Activated naive CD8-positive, alpha-beta T cell treated with anti-CD3 and anti-CD28 coated beads, Interleukin-2, amount 50 U/mL, for 24 hours (primary cell): ENCODE data around the gene DNAH14.
"Not testable (repeated sequence)": the region's sequence is repeated elsewhere in the genome, so short reads cannot be mapped to it uniquely, and the experiment has no call there.

Experiments used
- ATAC-seq: fragments of 150-1000 bp; cut with Tn5 transposase; one replicate; pipeline ENCODE4 v1.10.0; 2021
- DNase-seq: peaks from one replicate; pipeline ENCODE4 v3.0.0; 2021
- H3K27ac Mint-ChIP-seq: one replicate; pipeline ENCODE4 v1.8.0; 2021; ENCODE audit warnings: mild to moderate bottlenecking, mixed read lengths
- H3K27me3 Mint-ChIP-seq: one replicate; pipeline ENCODE4 v1.8.0; 2021; ENCODE audit warnings: mixed read lengths
- H3K36me3 Mint-ChIP-seq: one replicate; pipeline ENCODE4 v1.8.0; 2021; ENCODE audit warnings: low read depth, mixed read lengths
- H3K4me1 Mint-ChIP-seq: one replicate; pipeline ENCODE4 v1.8.0; 2021; ENCODE audit warnings: mixed read lengths
- H3K4me3 Mint-ChIP-seq: one replicate; pipeline ENCODE4 v1.8.0; 2021; ENCODE audit warnings: mild to moderate bottlenecking, moderate library complexity, mixed read lengths
- H3K9me3 Mint-ChIP-seq: one replicate; pipeline ENCODE4 v1.8.0; 2021; ENCODE audit warnings: mixed read lengths

DNAH14 gene

GRCh38 chr1:225360119-225360518 is 430.6 kb downstream of the DNAH14 start:
- no peak for ATAC-seq

GRCh38 chr1:225361176-225361575 is 431.7 kb downstream of the DNAH14 start:
- H3K4me3 Mint-ChIP-seq = no peak overlapping the region
- peaks cover 4% of the 10 kb centered on the region for H3K27me3 Mint-ChIP-seq
- H3K27ac Mint-ChIP-seq = no peak overlapping the region
- no peaks in the 10 kb centered on the region for H3K36me3 Mint-ChIP-seq
- no peak for DNase-seq
- no peak for ATAC-seq
- H3K9me3 Mint-ChIP-seq = no peaks in the 10 kb centered on the region
- H3K4me1 Mint-ChIP-seq = no peaks in the 10 kb centered on the region

More at GRCh38 chr1:225360119-225360518, 430.6 kb downstream of the DNAH14 start:
- DNase-seq = no peak
- H3K27me3 Mint-ChIP-seq = peaks cover 7% of the 10 kb centered on the region
- no peaks in the 10 kb centered on the region for H3K36me3 Mint-ChIP-seq
- H3K27ac Mint-ChIP-seq = no peak overlapping the region
- no peaks in the 10 kb centered on the region for H3K9me3 Mint-ChIP-seq
- H3K4me3 Mint-ChIP-seq = no peak overlapping the region
- H3K4me1 Mint-ChIP-seq = no peaks in the 10 kb centered on the region

- Mint-ChIP-seq H3K27me3 (peaks cover 7% of the 10 kb centered on the region), H3K36me3 (no peaks in the 10 kb centered on the region), H3K4me3 (no peak overlapping the region), H3K9me3 (no peaks in the 10 kb centered on the region), H3K27ac (no peak overlapping the region), H3K4me1 (no peaks in the 10 kb centered on the region)
- DNase-seq (no peak), ATAC-seq (no peak)
Measured at GRCh38 chr1:225362805-225363204, 433.3 kb downstream of the DNAH14 start.

- no peak overlapping the region for H3K4me3 Mint-ChIP-seq
- no peaks in the 10 kb centered on the region for H3K4me1 Mint-ChIP-seq
- no peaks in the 10 kb centered on the region for H3K9me3 Mint-ChIP-seq
- DNase-seq = no peak
- no peak for ATAC-seq
- H3K27me3 Mint-ChIP-seq = peaks cover 3% of the 10 kb centered on the region
- H3K36me3 Mint-ChIP-seq = no peaks in the 10 kb centered on the region
- no peak overlapping the region for H3K27ac Mint-ChIP-seq
Measured at GRCh38 chr1:225364439-225364838, 435.0 kb downstream of the DNAH14 start.

GRCh38 chr1:225366018-225366417 is 436.5 kb downstream of the DNAH14 start:
- Mint-ChIP-seq H3K27me3 (peaks cover 3% of the 10 kb centered on the region), H3K4me1 (no peaks in the 10 kb centered on the region), H3K4me3 (no peak overlapping the region), H3K36me3 (no peaks in the 10 kb centered on the region), H3K9me3 (no peaks in the 10 kb centered on the region), H3K27ac (no peak overlapping the region)
- DNase-seq = no peak
- ATAC-seq = no peak

GRCh38 chr1:225366552-225366951 is 437.1 kb downstream of the DNAH14 start:
- Mint-ChIP-seq H3K27ac (no peak overlapping the region), H3K9me3 (no peaks in the 10 kb centered on the region)

GRCh38 chr1:225368036-225368552 is 438.6 kb downstream of the DNAH14 start:
- no peaks in the 10 kb centered on the region for H3K36me3 Mint-ChIP-seq
- peaks cover 3% of the 10 kb centered on the region for H3K27me3 Mint-ChIP-seq
- DNase-seq (no peak), ATAC-seq (no peak)
- H3K27ac Mint-ChIP-seq = no peak overlapping the region
- no peaks in the 10 kb centered on the region for H3K9me3 Mint-ChIP-seq
- no peak overlapping the region for H3K4me3 Mint-ChIP-seq
- H3K4me1 Mint-ChIP-seq = no peaks in the 10 kb centered on the region

More at GRCh38 chr1:225366552-225366951, 437.1 kb downstream of the DNAH14 start:
- Mint-ChIP-seq H3K36me3 (no peaks in the 10 kb centered on the region), H3K27me3 (peaks cover 3% of the 10 kb centered on the region), H3K4me1 (no peaks in the 10 kb centered on the region), H3K4me3 (no peak overlapping the region)
- no peak for ATAC-seq
- no peak for DNase-seq

- Mint-ChIP-seq H3K36me3 (no peaks in the 10 kb centered on the region), H3K4me1 (no peaks in the 10 kb centered on the region), H3K27me3 (peaks cover 1% of the 10 kb centered on the region), H3K9me3 (no peaks in the 10 kb centered on the region), H3K4me3 (no peak overlapping the region), H3K27ac (no peak overlapping the region)
- ATAC-seq = no peak
- no peak for DNase-seq
Measured at GRCh38 chr1:225371366-225372010, 442.0 kb downstream of the DNAH14 start.

GRCh38 chr1:225373155-225373554 is 443.7 kb downstream of the DNAH14 start:
- H3K27ac Mint-ChIP-seq = no peak overlapping the region
- no peak for ATAC-seq

GRCh38 chr1:225374996-225375395 is 445.5 kb downstream of the DNAH14 start:
- no peaks in the 10 kb centered on the region for H3K4me1 Mint-ChIP-seq
- ATAC-seq (no peak), DNase-seq (no peak)
- no peaks in the 10 kb centered on the region for H3K9me3 Mint-ChIP-seq
- H3K4me3 Mint-ChIP-seq = no peak overlapping the region
- H3K36me3 Mint-ChIP-seq = no peaks in the 10 kb centered on the region
- H3K27me3 Mint-ChIP-seq = no peaks in the 10 kb centered on the region
- H3K27ac Mint-ChIP-seq = no peak overlapping the region

More at GRCh38 chr1:225373155-225373554, 443.7 kb downstream of the DNAH14 start:
- no peaks in the 10 kb centered on the region for H3K36me3 Mint-ChIP-seq
- H3K4me1 Mint-ChIP-seq = no peaks in the 10 kb centered on the region
- no peaks in the 10 kb centered on the region for H3K27me3 Mint-ChIP-seq
- no peaks in the 10 kb centered on the region for H3K9me3 Mint-ChIP-seq
- no peak for DNase-seq
- H3K4me3 Mint-ChIP-seq = no peak overlapping the region

- no peak overlapping the region for H3K27ac Mint-ChIP-seq
- H3K4me1 Mint-ChIP-seq = no peaks in the 10 kb centered on the region
- DNase-seq = no peak
- H3K4me3 Mint-ChIP-seq = no peak overlapping the region
- no peak for ATAC-seq
- peaks cover 2% of the 10 kb centered on the region for H3K36me3 Mint-ChIP-seq
- no peaks in the 10 kb centered on the region for H3K27me3 Mint-ChIP-seq
- H3K9me3 Mint-ChIP-seq = no peaks in the 10 kb centered on the region
Measured at GRCh38 chr1:225378880-225379279, 449.4 kb downstream of the DNAH14 start.

- Mint-ChIP-seq H3K9me3 (no peaks in the 10 kb centered on the region), H3K36me3 (peaks cover 2% of the 10 kb centered on the region), H3K27me3 (no peaks in the 10 kb centered on the region), H3K4me3 (no peak overlapping the region), H3K27ac (no peak overlapping the region), H3K4me1 (no peaks in the 10 kb centered on the region)
- no peak for DNase-seq
- ATAC-seq = no peak
Measured at GRCh38 chr1:225380691-225381090, 451.2 kb downstream of the DNAH14 start.

GRCh38 chr1:225386860-225387259 is 457.4 kb downstream of the DNAH14 start:
- not testable (repeated sequence) for DNase-seq, H3K27ac Mint-ChIP-seq, ATAC-seq, H3K4me3 Mint-ChIP-seq, H3K27me3 Mint-ChIP-seq, H3K36me3 Mint-ChIP-seq, H3K4me1 Mint-ChIP-seq, H3K9me3 Mint-ChIP-seq

GRCh38 chr1:225388372-225388771 is 458.9 kb downstream of the DNAH14 start:
- Mint-ChIP-seq H3K4me1 (no peaks in the 10 kb centered on the region), H3K9me3 (no peaks in the 10 kb centered on the region), H3K27ac (no peak overlapping the region), H3K4me3 (no peak overlapping the region), H3K36me3 (peaks cover under 1% of the 10 kb centered on the region), H3K27me3 (no peaks in the 10 kb centered on the region)
- no peak for ATAC-seq
- no peak for DNase-seq

- H3K4me3 Mint-ChIP-seq = no peak overlapping the region
- H3K27me3 Mint-ChIP-seq = no peaks in the 10 kb centered on the region
- H3K4me1 Mint-ChIP-seq = no peaks in the 10 kb centered on the region
- H3K9me3 Mint-ChIP-seq = no peaks in the 10 kb centered on the region
- DNase-seq (no peak), ATAC-seq (no peak)
- no peaks in the 10 kb centered on the region for H3K36me3 Mint-ChIP-seq
- H3K27ac Mint-ChIP-seq = no peak overlapping the region
Measured at GRCh38 chr1:225389843-225390242, 460.4 kb downstream of the DNAH14 start.
